SK-N-MC (cell line): ENCODE results near the gene HDC.

Experiments used
- EZH2 ChIP-seq: fragments of 200-600 bp; sonication (generic); IDR thresholded peaks from one replicate; pipeline ENCODE4 v1.6.1; 2017; ENCODE audit warnings: antibody characterized with exemption
- FOXP2 ChIP-seq: optimal IDR thresholded peaks from 2 replicates; pipeline ENCODE3; 2011; ENCODE audit warnings: mild to moderate bottlenecking, moderate library complexity; ENCODE audit not compliant: insufficient read depth; ENCODE audit errors: extremely low read length, control extremely low read depth
- POLR2AphosphoS5 ChIP-seq: IDR thresholded peaks from 2 replicates; pipeline ENCODE4 v1.6.1; 2012; ENCODE audit warnings: mild to moderate bottlenecking, low read depth, low read length, borderline replicate concordance

- no peak for TF ChIP-seq POLR2AphosphoS5
- TF ChIP-seq EZH2: no peak
- TF ChIP-seq FOXP2: no peak
Measured at GRCh38 chr15:50260969-50261496, 4.5 kb downstream of the HDC start.
